Subcutaneous adipose tissue (tissue), 4 donors: ENCODE data around the gene LRFN2. TPM values are rescaled to one million over a fixed set of nuclear protein-coding genes. Genes with fewer than 3 reads are reported as not detected.

Source experiments
- CTCF ChIP-seq: fragments of 450-650 bp; IDR thresholded peaks from one replicate; pipeline ENCODE4 v1.5.1; 2016; ENCODE audit warnings: low read depth, mild to moderate bottlenecking, control low read depth, antibody characterized with exemption, moderate library complexity
- total RNA-seq, 4 donors: library from RNA; depleted of rRNA; stranded (reverse); fragments of >200 nt; gene quantifications; one replicate each; pipeline ENCODE4 v1.1.0, GENCODE V29; 2016

LRFN2 gene
- total RNA-seq, 4 donors from 2014 or later: not detected

DNA sequence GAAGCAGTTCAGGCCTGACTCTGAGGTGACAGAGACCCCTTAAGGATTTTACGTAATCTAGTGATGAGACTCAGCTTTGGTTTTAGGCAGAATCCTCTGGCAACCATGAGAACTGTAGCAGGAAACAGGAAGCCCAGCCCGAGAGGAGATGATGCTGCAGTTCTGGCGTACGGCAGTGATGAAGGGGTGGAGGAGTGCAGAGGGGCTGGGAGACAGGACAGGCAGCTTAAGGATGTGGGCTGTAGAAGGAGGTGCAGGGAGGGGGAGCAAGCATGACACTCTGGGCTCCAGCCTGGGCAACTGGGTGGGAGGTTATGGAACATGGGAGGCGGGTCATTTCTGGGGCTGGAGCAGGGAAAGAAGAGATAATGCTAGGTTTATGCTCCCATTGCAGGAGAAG is 67.1 kb downstream of the LRFN2 start:
- no peak for TF ChIP-seq CTCF

DNA sequence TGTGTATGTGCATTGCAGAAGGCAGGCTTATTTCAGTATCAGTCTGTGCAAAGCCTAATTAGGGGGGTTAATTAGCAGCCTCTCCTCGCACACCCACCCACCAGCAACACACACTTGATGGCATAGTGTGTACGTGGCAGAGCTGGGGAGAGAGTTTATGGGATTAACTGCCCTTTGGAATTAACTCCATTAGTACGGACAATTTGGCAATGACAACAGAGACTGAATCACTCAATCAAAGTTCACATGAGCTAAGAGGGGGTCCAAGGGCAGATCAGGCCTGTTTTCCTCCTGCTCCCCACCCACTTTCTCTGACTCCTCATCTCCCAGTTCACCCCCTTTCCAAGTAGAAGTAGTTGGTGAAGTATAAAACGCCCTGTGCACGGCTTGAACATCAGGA is 69.5 kb downstream of the LRFN2 start:
- no peak for TF ChIP-seq CTCF

- TF ChIP-seq CTCF: no peak
Measured at GRCh38 chr6:40516429-40516828, 70.7 kb downstream of the LRFN2 start.

GRCh38 chr6:40512340-40512739 is 74.8 kb downstream of the LRFN2 start:
- no peak for TF ChIP-seq CTCF

- TF ChIP-seq CTCF: no peak
Measured at GRCh38 chr6:40511884-40512283, 75.3 kb downstream of the LRFN2 start.

DNA sequence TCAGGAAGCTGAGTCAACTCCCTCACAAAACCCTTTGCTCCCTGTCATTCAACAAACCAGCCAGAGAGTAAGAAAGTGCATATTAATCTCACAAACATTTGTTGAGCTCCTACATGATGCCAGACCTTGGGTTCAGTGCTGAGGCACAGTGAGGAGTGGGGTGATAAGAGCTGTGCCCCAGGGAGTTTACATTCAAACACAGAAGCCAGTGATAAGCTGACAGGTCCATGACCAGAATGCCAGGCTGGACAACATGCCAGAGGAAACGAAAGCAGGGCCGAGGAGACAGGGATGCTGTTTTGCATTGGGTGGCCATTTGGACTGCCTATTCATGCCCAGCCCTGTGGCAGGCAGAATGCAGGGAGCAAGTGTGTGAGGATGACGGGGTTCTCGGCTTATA is 76.7 kb downstream of the LRFN2 start:
- no peak for TF ChIP-seq CTCF

GRCh38 chr6:40509716-40510260 is 77.4 kb downstream of the LRFN2 start:
- TF ChIP-seq CTCF: no peak
